HEK293 (cell line): ENCODE results near the gene CEACAM1.

ENCODE experiments used
- CTCF ChIA-PET: fragments of 350-600 bp; formaldehyde crosslinking; extraction: SDS; loops from one replicate; lab custom pipeline; 2021; ENCODE audit warnings: antibody characterized with exemption; lab: Yijun Ruan, JAX
- POLR2A ChIA-PET: fragments of 300-600 bp; formaldehyde crosslinking; extraction: SDS; loops from one replicate; lab custom pipeline; 2020; ENCODE audit warnings: antibody characterized with exemption, inconsistent platforms; lab: Yijun Ruan, JAX
- H3K27ac ChIP-seq: fragments of 200-500 bp; sonication (Bioruptor generic); 2 replicates; pipeline ENCODE4 v1.5.1; 2014; ENCODE audit warnings: low read depth, low read length, control low read depth, inconsistent platforms; ENCODE audit errors: extremely low read depth
- H3K36me3 ChIP-seq, 2 experiments: fragments of 200-500 bp in 1 of 2; sonication (Bioruptor generic) in 1 of 2; 1 replicate in 1 of 2; 2 replicates in 1 of 2; pipeline ENCODE4 v1.5.1; 2014 to 2017; ENCODE audit warnings: inconsistent platforms in 2 of 2, low read length in 2 of 2; ENCODE audit not compliant: control insufficient read depth in 2 of 2, insufficient read depth in 1 of 2
- H3K4me1 ChIP-seq: fragments of 200-500 bp; sonication (Bioruptor generic); 2 replicates; pipeline ENCODE4 v1.5.1; 2014; ENCODE audit warnings: mild to moderate bottlenecking, low read length, inconsistent platforms; ENCODE audit not compliant: control insufficient read depth, insufficient read depth
- H3K4me3 ChIP-seq: 2 replicates; pipeline ENCODE4 v1.5.1; 2011; ENCODE audit warnings: low read depth, mild to moderate bottlenecking, control low read depth, low read length, moderate library complexity
- H3K9me3 ChIP-seq: fragments of 200-500 bp; sonication (Bioruptor generic); 2 replicates; pipeline ENCODE4 v1.5.1; 2014; ENCODE audit warnings: low read depth, low read length, inconsistent platforms; ENCODE audit not compliant: control insufficient read depth, insufficient read depth
- CTCF ChIP-seq: fragments of 450-650 bp; formaldehyde crosslinking; IDR thresholded peaks from 2 replicates; pipeline ENCODE4 v1.5.1; 2016; ENCODE audit warnings: missing biosample characterization, missing genetic modification characterization
- HOXD13 ChIP-seq: sonication (generic); formaldehyde crosslinking; IDR thresholded peaks from 2 replicates; pipeline ENCODE4 v1.8.0; 2022; ENCODE audit warnings: missing genetic modification reagents, borderline replicate concordance
- MYNN ChIP-seq: fragments of 450-650 bp; formaldehyde crosslinking; IDR thresholded peaks from 2 replicates; pipeline ENCODE4 v1.5.1; 2016; ENCODE audit warnings: missing biosample characterization, missing genetic modification characterization, borderline replicate concordance
- OVOL3 ChIP-seq: fragments of 450-650 bp; formaldehyde crosslinking; IDR thresholded peaks from 2 replicates; pipeline ENCODE4 v1.5.1; 2016; ENCODE audit warnings: missing biosample characterization, missing genetic modification characterization
- PRDM2 ChIP-seq: fragments of 450-650 bp; formaldehyde crosslinking; IDR thresholded peaks from 2 replicates; pipeline ENCODE4 v1.5.1; 2016; ENCODE audit warnings: missing biosample characterization, missing genetic modification characterization, borderline replicate concordance
- ZBTB11 ChIP-seq: fragments of 450-650 bp; formaldehyde crosslinking; conservative IDR thresholded peaks from 2 replicates; pipeline ENCODE4 v1.5.1; 2016; ENCODE audit warnings: low read depth, missing biosample characterization, missing genetic modification characterization
- ZBTB21 ChIP-seq: fragments of 450-650 bp; formaldehyde crosslinking; IDR thresholded peaks from 2 replicates; pipeline ENCODE4 v1.5.1; 2017; ENCODE audit warnings: missing biosample characterization, missing genetic modification characterization
- ZBTB26 ChIP-seq: fragments of 450-650 bp; formaldehyde crosslinking; optimal IDR thresholded peaks from 2 replicates; pipeline ENCODE3; 2016; ENCODE audit warnings: missing biosample characterization, mild to moderate bottlenecking, missing genetic modification characterization
- ZNF140 ChIP-seq: fragments of 450-650 bp; formaldehyde crosslinking; IDR thresholded peaks from 2 replicates; pipeline ENCODE4 v1.5.1; 2016; ENCODE audit warnings: missing biosample characterization, missing genetic modification characterization
- ZNF157 ChIP-seq: fragments of 450-650 bp; formaldehyde crosslinking; IDR thresholded peaks from 2 replicates; pipeline ENCODE4 v1.5.1; 2016; ENCODE audit warnings: missing biosample characterization, missing genetic modification characterization
- ZNF16 ChIP-seq: fragments of 450-650 bp; formaldehyde crosslinking; IDR thresholded peaks from 2 replicates; pipeline ENCODE4 v1.5.1; 2016; ENCODE audit warnings: low read depth, missing biosample characterization, missing genetic modification characterization
- ZNF174 ChIP-seq: fragments of 450-650 bp; formaldehyde crosslinking; IDR thresholded peaks from 2 replicates; pipeline ENCODE4 v1.5.0; 2017; ENCODE audit warnings: missing biosample characterization, mild to moderate bottlenecking, missing genetic modification characterization
- ZNF18 ChIP-seq: fragments of 450-650 bp; formaldehyde crosslinking; IDR thresholded peaks from 2 replicates; pipeline ENCODE4 v1.5.1; 2016; ENCODE audit warnings: missing biosample characterization, missing genetic modification characterization
- ZNF280C ChIP-seq: fragments of 450-650 bp; formaldehyde crosslinking; IDR thresholded peaks from 2 replicates; pipeline ENCODE4 v1.5.1; 2016; ENCODE audit warnings: missing biosample characterization, missing genetic modification characterization
- ZNF510 ChIP-seq: fragments of 450-650 bp; formaldehyde crosslinking; IDR thresholded peaks from 2 replicates; pipeline ENCODE4 v1.5.1; 2018; ENCODE audit warnings: mild to moderate bottlenecking, missing genetic modification characterization, missing biosample characterization; ENCODE audit not compliant: insufficient replicate concordance
- ZNF514 ChIP-seq: fragments of 450-650 bp; formaldehyde crosslinking; IDR thresholded peaks from 2 replicates; pipeline ENCODE4 v1.5.1; 2016; ENCODE audit warnings: missing biosample characterization, missing genetic modification characterization
- ZNF560 ChIP-seq: fragments of 450-650 bp; formaldehyde crosslinking; IDR thresholded peaks from 2 replicates; pipeline ENCODE4 v1.5.1; 2017; ENCODE audit warnings: missing biosample characterization, missing genetic modification characterization, borderline replicate concordance
- ZNF623 ChIP-seq: fragments of 450-650 bp; formaldehyde crosslinking; IDR thresholded peaks from 2 replicates; pipeline ENCODE4 v1.5.1; 2016; ENCODE audit warnings: missing biosample characterization, missing genetic modification characterization
- ZSCAN23 ChIP-seq: fragments of 450-650 bp; formaldehyde crosslinking; IDR thresholded peaks from 2 replicates; pipeline ENCODE4 v1.5.1; 2016; ENCODE audit warnings: missing biosample characterization, missing genetic modification characterization
- ZSCAN30 ChIP-seq: fragments of 450-650 bp; IDR thresholded peaks from 2 replicates; pipeline ENCODE4 v1.5.1; 2018; ENCODE audit warnings: missing biosample characterization, mild to moderate bottlenecking, missing genetic modification characterization, moderate library complexity

Gene CEACAM1

GRCh38 chr19:42477933-42478332 lies 50.3 kb downstream of the CEACAM1 start (continued):
- TF ChIP-seq ZBTB11 (tag by site-specific recombination), result peak; percentile 85
- TF ChIP-seq OVOL3 (tag by site-specific recombination), result peak; percentile 46; the same call in 1 of the 2 replicates

- Histone ChIP-seq H3K36me3 (no peaks in the 10 kb centered on the region), H3K27ac (no peak overlapping the region), H3K4me1 (peaks cover 15% of the 10 kb centered on the region), H3K4me3 (no peak overlapping the region), H3K9me3 (no peaks in the 10 kb centered on the region)
- ChIA-PET POLR2A (no interaction called here), CTCF (no interaction called here)
- no peak for TF ChIP-seq ZSCAN30
- no peak for TF ChIP-seq PRDM2 (tag by site-specific recombination)
- no peak for TF ChIP-seq ZNF510 (tag by site-specific recombination)
- TF ChIP-seq ZNF560 (tag by site-specific recombination), result no peak
- TF ChIP-seq ZNF157 (tag by site-specific recombination), result no peak
- no peak for TF ChIP-seq ZBTB26 (tag by site-specific recombination)
- no peak for TF ChIP-seq MYNN (tag by site-specific recombination)
- no peak for TF ChIP-seq ZNF16 (tag by site-specific recombination)
- TF ChIP-seq ZNF140 (tag by site-specific recombination), result no peak
- no peak for TF ChIP-seq ZNF174
- TF ChIP-seq ZNF18 (tag by site-specific recombination), result no peak
- no peak for TF ChIP-seq ZNF623 (tag by site-specific recombination)
- TF ChIP-seq HOXD13 (CRISPR knock-in tag), result no peak
- no peak for TF ChIP-seq ZNF514 (tag by site-specific recombination)
- no peak for TF ChIP-seq ZNF280C (tag by site-specific recombination)
- TF ChIP-seq ZBTB21, result no peak
- no peak for TF ChIP-seq CTCF
- TF ChIP-seq ZSCAN23 (tag by site-specific recombination), result no peak
Measured at GRCh38 chr19:42477117-42477516, 51.2 kb downstream of the CEACAM1 start.
